ENCODE data around the gene RPL23. TPM values are rescaled to one million over a fixed set of nuclear protein-coding genes. Genes with fewer than 3 reads are reported as not detected.

Gene RPL23
- total and polyA plus RNA-seq, 9 of the 15 experiments (the other 6 are each of a cell fraction or from before 2014, with no cell fraction given), result 1,745 to 3,667 (median 3,096) TPM

DNA sequence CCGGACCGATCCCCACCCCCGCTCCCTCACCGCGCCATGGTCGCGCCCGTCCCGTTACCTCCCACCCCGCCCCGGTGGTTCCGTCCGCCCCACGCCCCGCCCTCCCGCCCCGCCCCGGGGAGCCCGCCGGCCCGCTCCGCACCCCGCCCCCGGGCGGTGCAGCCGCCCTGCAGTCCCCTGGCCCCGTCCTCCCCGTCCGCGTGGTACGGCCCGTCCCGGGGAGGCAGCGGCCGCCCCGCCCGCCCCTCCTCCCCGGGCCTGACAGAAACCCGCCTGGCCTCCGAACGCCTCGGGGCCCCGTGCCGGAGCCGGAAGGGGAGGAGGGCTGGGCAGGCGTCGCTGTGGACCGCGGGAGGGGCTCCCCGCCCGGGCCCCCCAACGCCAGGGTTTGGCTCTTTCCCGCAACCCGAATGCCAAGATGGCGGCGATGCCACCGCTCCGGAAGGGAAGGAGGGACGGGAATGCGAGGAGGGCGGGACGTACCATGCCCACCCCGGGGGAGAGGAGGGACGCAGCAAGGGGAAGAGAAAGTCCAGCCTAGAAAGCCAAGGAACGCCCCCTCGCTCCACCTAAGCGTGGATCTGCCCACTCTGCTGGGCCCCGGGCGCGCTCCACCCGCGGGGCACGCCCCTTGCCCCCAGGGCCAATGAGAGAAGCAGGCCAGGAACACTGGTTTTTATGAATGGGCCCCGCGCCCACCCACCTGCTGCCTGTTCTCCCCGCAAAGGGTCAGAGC lies 53.9 kb downstream of the RPL23 start, which contains the start of gene PIP4K2B (continued):
- TF ChIP-seq, protein P1, sequence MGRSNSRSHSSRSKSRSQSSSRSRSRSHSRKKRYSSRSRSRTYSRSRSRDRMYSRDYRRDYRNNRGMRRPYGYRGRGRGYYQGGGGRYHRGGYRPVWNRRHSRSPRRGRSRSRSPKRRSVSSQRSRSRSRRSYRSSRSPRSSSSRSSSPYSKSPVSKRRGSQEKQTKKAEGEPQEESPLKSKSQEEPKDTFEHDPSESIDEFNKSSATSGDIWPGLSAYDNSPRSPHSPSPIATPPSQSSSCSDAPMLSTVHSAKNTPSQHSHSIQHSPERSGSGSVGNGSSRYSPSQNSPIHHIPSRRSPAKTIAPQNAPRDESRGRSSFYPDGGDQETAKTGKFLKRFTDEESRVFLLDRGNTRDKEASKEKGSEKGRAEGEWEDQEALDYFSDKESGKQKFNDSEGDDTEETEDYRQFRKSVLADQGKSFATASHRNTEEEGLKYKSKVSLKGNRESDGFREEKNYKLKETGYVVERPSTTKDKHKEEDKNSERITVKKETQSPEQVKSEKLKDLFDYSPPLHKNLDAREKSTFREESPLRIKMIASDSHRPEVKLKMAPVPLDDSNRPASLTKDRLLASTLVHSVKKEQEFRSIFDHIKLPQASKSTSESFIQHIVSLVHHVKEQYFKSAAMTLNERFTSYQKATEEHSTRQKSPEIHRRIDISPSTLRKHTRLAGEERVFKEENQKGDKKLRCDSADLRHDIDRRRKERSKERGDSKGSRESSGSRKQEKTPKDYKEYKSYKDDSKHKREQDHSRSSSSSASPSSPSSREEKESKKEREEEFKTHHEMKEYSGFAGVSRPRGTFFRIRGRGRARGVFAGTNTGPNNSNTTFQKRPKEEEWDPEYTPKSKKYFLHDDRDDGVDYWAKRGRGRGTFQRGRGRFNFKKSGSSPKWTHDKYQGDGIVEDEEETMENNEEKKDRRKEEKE (IDR thresholded peaks at IDR 0.05; ENCODE audit: borderline replicate concordance in 1 of 2, control insufficient read depth in 1 of 2, low read depth in 2 of 2, low read length in 1 of 2), result peak in 1 of 2 experiments; percentile 90; a peak in 2 of 4 replicates
- TF ChIP-seq NCOA1 (IDR thresholded peaks at IDR 0.05; ENCODE audit: low read depth) (peak; percentile 58; the same call in 1 of the 2 replicates), ZNF511 (CRISPR knock-in tag; IDR thresholded peaks at IDR 0.05) (no peak; the same call in 1 of the 2 replicates), SMAD4 (CRISPR knock-in tag; conservative IDR thresholded peaks at IDR 0.05) (0 out of 2 replicates have a peak, but pooled peaks have one; percentile 64), FOXJ3 (CRISPR knock-in tag; IDR thresholded peaks at IDR 0.05) (no peak), POLR2H (tag; IDR thresholded peaks at IDR 0.05; ENCODE audit: low read depth) (peak; percentile 90), MBD1 (CRISPR knock-in tag; IDR thresholded peaks at IDR 0.05) (no peak), MXI1 (IDR thresholded peaks at IDR 0.05; ENCODE audit: low read depth, low read length) (peak; percentile 60; the same call in 1 of the 2 replicates), RNF2 (IDR thresholded peaks at IDR 0.05) (peak; percentile 80; the same call in 1 of the 2 replicates), SMAD3 (CRISPR knock-in tag; conservative IDR thresholded peaks at IDR 0.05) (0 out of 2 replicates have a peak, but pooled peaks have one; percentile 28), HDAC2 (IDR thresholded peaks at IDR 0.05) (peak; percentile 37; the same call in 1 of the 2 replicates), ZNF696 (CRISPR knock-in tag; conservative IDR thresholded peaks at IDR 0.05) (no peak), POLR2AphosphoS2 (IDR thresholded peaks at IDR 0.05; ENCODE audit: low read length) (peak; percentile 95), LCOR (CRISPR knock-in tag; IDR thresholded peaks at IDR 0.05) (peak; percentile 59; the same call in 1 of the 2 replicates), USF1 (CRISPR knock-in tag; IDR thresholded peaks at IDR 0.05) (no peak)
- TF ChIP-seq, protein P2, sequence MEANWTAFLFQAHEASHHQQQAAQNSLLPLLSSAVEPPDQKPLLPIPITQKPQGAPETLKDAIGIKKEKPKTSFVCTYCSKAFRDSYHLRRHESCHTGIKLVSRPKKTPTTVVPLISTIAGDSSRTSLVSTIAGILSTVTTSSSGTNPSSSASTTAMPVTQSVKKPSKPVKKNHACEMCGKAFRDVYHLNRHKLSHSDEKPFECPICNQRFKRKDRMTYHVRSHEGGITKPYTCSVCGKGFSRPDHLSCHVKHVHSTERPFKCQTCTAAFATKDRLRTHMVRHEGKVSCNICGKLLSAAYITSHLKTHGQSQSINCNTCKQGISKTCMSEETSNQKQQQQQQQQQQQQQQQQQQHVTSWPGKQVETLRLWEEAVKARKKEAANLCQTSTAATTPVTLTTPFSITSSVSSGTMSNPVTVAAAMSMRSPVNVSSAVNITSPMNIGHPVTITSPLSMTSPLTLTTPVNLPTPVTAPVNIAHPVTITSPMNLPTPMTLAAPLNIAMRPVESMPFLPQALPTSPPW (CRISPR knock-in tag; IDR thresholded peaks at IDR 0.05), result peak; percentile 96
- TF ChIP-seq, protein P3, sequence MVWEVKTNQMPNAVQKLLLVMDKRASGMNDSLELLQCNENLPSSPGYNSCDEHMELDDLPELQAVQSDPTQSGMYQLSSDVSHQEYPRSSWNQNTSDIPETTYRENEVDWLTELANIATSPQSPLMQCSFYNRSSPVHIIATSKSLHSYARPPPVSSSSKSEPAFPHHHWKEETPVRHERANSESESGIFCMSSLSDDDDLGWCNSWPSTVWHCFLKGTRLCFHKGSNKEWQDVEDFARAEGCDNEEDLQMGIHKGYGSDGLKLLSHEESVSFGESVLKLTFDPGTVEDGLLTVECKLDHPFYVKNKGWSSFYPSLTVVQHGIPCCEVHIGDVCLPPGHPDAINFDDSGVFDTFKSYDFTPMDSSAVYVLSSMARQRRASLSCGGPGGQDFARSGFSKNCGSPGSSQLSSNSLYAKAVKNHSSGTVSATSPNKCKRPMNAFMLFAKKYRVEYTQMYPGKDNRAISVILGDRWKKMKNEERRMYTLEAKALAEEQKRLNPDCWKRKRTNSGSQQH (CRISPR knock-in tag; IDR thresholded peaks at IDR 0.05), result peak; percentile 73; the same call in 1 of the 2 replicates
